GM19099 (cell line): ENCODE results near the gene CIITA.

ENCODE experiments used
- POLR2A ChIP-seq: IDR thresholded peaks from 3 replicates; pipeline ENCODE4 v1.6.1; 2011; ENCODE audit warnings: low read depth; ENCODE audit not compliant: insufficient read length; ENCODE audit errors: extremely low read depth

The CIITA gene

DNA sequence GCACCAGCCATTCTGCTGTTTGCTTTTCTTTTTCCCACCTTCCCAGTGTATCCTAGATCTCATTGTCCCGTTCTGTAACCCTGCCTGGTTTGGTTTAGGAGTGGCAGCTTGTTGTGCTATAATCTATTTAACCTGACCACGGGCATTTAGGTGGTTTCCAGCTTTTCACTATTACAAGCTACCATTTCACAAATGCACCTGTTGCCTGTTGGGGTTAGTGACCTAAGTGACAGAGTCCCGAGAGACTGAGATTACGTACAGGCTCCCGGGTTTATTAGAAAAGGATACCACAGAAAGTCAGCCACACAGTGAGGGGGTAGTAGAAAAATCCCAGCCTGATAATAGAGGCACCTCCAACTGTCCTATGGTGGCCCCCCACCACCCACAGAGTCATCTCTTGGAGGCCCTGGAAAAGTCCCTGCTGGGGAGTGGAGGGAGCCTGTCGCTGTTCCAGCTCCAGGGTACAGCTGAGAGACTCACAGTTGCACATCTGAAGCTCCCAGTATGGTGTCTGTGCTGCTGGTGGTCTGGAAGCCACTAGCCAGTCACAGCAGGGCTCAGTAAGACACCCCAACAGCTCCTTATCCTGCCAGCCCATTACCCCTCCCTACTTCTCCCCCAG is 88.5 kb downstream of the CIITA start:
- TF ChIP-seq POLR2A, result peak; percentile 21

DNA sequence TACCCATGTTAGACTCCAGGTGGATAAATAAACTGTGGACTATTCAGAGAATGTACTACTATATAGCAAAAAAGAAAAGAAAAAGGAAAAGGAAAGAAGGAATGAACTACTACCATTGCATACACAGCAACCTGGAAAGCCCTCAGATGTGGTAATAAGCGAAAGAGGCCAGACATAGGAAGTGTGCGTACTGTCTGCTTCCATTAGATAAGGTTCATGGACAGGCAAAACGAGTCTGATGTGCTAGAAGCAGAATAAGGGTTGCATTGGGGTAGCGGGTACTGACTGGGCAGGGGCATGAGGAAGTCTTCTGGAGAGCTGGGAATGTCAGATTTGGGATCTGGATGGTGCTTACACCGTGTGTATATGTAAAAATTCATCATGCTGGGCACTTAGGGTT is 89.1 kb downstream of the CIITA start:
- TF ChIP-seq POLR2A, result no peak

DNA sequence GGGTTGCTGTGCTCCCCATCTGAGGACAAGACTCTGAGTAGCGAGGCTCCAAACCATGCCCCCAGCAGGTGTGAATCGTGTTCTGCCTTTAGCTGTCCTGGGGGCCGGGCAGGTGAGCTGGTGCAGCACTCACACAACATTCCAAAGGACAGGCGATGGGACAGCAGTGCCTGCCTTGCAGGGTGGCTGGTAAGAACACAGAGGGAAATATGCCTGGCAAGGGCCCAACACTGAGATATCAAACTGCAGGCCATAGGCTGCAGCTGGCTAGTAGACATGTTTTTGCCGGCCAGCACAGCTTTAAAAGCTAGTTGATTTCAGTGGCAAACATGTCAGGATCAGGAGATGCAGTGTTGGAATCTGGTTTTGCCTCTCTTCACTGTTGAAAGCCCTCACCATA is 91.0 kb downstream of the CIITA start:
- TF ChIP-seq POLR2A, result no peak

GRCh38 chr16:10968498-10968897 is 91.5 kb downstream of the CIITA start:
- no peak for TF ChIP-seq POLR2A

GRCh38 chr16:10969615-10970014 is 92.6 kb downstream of the CIITA start:
- TF ChIP-seq POLR2A, result no peak

DNA sequence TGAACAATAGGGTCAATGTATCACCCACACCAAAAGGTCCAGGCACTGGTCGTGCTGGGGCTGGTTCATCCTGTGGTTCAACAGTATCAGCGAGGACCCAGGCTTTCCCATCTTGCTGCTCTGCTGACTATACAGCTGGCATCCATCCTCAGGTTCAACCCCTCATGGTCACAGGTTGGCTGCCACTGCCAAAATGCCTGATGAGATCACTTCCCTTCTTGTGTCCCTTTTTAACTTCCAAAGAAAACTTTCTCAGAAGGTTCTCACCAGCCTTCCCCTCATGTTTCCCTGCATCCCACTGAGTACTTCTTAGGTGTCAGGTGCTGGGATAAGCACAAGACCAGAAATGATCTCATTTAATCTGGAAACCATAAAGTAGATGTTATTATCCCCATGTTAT is 93.1 kb downstream of the CIITA start:
- no peak for TF ChIP-seq POLR2A

- no peak for TF ChIP-seq POLR2A
Observed at GRCh38 chr16:10971560-10971961, 94.6 kb downstream of the CIITA start.

DNA sequence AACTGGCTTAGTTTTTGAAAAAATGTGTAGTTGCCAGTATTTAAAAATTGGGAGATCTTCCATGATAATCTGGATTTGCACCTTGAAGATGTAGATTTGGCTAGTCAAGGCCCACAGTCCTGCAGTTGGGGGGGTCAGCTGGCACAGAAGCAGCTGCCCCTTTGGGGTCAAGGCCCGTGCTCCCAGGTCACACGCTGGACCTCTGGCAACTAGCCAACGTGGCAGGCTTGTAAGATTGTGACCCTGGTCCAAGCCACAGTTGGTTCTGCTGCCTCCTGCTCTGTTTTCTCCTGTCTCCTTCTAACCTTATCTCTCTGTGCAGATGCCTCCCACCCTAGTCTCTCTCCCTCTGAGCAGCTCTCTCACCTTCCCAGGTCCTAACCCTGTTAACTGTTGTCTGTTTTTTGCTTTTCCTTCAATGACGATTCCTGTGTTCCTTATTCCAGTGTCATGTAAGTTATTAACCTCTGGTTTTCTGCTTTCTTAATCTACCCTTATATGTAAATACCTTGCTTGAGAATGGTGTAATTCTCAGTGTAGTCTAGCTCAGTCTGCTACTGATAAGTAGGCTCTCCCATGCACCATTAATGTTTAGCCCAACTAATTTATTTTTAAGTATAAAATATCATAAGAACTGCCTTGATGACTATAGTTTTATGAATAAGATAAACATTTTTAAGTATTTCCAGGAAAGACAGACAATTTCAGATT is 95.3 kb downstream of the CIITA start:
- no peak for TF ChIP-seq POLR2A

DNA sequence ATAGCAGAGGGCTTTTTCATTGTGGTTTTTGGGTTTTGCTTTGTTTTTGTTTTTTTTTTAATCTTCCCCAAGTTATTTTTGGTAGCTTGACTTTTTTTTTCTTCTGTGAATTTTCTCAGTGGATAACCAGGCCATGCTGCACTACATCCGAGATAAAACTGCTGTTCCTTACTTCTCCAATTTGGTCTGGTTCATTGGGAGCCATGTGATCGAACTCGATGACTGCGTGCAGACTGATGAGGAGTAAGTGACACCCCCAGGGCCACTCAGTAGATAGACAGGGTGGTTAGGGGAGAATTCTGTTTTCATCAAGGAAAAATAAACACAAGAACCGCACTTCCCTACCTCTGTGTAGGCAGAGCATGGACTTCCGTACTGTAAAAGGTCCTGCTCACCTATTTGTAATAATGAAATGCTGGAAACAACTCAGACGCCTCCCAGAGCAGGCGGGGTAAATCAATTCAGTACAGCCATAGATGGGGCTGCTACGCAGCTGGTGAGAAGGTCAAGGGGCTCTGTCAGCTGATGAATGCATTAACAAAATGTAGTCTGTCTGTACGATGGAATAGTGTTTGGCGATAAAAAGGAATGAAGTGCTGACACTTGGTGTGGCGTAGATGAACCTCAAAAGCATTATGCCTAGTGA is 95.9 kb downstream of the CIITA start:
- no peak for TF ChIP-seq POLR2A

DNA sequence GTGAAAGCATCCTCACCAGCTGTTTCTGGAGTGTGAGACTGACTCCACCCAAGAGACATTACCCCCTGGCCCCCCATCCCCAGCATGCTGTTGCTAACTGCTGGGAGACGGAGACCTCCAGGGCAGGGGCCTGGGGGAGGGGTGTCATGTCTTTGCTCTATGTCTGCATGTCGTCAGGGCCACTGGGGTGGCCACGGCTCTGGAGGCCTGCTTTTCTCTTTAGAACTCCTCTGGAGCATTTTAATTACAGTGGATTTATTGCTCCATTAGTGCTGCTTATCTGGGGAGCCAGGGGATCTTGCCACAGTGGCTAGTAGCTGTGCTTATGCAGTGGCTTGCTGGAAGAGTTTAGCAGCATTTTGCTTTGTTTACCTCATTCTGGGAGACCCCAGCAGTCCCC is 99.6 kb downstream of the CIITA start:
- no peak for TF ChIP-seq POLR2A

GRCh38 chr16:10978124-10978523 is 101.1 kb downstream of the CIITA start:
- no peak for TF ChIP-seq POLR2A

DNA sequence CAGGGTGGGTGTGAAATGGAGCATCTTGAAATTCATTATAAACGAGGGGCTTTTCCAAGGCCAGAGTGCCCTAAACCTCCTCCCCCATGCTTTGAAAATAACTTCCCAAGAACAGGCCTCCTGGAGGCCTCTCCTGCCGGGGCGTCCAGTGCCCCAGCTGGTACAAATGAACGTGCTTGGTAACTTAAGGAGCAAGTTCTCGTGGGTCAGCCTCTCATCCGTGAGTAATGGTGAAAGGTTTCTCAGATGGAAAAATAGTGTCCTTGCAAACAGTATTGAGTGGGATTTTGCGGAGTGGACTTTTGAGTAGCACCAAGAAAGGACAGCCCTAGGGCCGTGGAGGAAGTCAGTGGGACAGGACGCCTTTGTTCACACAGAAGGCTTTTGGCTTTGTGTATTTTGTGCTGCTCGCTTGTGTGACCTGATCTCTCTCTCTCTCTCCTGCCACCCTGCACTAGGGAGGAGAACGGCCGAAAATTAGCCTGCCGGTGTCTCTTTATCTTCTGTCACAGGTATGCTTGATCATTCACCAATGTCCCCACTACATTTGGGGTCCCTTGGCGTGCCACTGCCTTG is 102.0 kb downstream of the CIITA start:
- no peak for TF ChIP-seq POLR2A

GRCh38 chr16:10979717-10980601 is 103.0 kb downstream of the CIITA start:
- no peak for TF ChIP-seq POLR2A

DNA sequence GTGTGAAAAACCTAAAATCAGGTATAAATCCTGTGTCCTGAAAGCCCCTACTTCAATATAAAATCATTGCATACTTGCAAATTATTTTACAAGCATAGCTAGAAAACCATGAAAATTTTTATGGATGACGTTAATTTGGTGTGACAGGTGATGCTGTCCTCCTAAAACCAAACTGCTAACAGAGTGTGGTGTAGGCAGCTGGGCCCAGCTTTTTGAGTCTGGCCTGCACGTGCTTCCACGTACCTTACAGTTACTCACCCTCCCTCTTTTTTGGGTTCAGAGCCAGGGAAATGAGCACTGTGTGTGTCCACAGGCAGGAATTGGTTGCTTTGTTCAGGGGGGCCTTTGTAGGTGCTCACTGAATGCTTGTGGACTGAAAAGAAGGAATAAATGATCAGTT is 103.8 kb downstream of the CIITA start:
- no peak for TF ChIP-seq POLR2A

GRCh38 chr16:10981697-10982216 is 104.8 kb downstream of the CIITA start:
- TF ChIP-seq POLR2A, result peak; percentile 12
